DMS79 treated with DMSO at 0.1 percent for 48 hours (cell line): ENCODE measurements around the gene CHST12.
"Not testable (repeated sequence)": the region's sequence is repeated elsewhere in the genome, so short reads cannot be mapped to it uniquely, and the experiment has no call there.

ENCODE experiments used
- DNase-seq: peaks from one replicate; lab custom pipeline; 2025; lab: John Stamatoyannopoulos, UW

The CHST12 gene

DNA sequence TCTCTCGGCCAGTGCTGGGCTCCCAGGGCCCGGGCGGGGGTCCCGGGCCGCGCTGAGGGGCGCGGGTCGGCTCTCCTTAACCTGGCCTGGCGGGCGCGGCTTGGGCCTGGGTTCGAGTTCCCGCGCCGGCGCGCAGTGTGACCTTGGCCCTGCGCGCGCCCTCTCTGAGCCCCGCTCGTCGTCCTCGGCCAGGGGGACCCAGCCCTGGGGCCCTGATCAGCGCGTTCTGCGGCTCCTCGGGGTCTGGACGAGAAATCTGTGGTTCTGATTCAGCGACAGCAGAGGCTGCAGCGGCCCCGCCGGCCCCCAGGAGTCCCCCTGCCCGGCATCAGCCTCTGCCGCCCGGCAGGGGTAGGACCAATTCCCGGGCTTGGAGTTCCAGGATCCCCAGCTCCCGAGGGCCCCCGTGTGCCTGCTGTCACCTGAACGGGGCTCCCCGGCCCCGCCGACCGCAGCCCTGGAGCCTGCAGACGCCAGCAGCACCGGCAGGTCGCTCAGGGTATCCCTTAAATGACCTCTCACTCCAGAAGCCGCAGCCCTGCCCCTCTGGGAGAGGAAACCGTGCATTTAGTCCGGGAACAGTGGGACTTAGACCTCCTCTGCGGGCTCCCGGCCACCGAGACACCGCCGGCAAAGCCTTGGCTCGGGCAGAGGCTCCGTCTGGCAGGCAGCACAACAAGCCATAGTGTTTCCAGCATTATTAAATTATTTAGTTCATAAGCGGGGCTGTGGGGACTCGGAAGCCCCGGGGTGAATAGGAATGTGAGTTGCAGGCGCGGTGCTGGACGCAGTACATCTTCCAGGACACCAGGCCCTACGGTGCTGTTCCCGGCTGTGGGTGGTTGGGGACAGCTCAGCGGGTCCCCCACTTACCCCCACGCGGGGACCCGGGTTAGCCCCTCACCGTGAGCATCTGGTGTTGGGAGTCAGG lies 572 bp downstream of the CHST12 start:
- no peak for DNase-seq

DNA sequence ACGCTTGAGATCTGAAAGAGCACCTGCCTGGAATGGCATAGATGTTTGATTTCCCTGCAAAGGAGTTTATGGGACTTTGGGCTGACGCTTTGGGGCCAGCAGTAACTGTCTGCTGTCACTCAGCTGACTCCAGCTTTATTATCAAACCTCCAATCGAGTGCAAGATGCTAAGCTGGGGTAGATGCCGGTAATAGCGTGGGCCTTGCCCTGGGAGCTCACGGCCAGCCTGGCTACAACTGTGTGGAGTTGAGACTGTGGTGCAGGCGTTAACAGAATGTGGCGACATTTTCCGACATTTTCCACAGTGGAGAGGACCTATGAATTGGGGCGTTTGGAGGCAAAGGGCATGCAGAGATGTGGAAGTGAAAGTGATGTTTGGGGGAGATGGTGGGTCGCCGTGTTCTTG lies 1.3 kb downstream of the CHST12 start:
- no peak for DNase-seq

DNA sequence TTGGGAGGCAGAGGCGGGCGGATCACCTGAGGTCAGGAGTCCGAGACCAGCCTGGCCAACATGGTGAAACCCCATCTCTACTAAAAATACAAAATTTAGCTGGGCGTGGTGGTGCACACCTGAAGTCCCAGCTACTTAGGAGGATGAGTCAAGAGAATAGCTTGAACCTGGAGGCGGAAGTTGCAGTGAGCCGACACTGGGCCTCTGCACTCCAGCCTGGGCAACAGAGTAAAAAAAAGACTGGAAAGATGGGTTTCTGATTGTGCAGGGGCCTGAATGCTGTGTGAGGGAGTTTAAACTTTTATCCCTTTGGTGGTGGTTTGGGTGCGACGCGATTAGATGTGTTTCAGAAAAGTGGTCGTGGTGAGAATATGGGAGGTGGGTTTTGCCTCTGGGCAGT lies 1.8 kb downstream of the CHST12 start:
- DNase-seq = no peak

DNA sequence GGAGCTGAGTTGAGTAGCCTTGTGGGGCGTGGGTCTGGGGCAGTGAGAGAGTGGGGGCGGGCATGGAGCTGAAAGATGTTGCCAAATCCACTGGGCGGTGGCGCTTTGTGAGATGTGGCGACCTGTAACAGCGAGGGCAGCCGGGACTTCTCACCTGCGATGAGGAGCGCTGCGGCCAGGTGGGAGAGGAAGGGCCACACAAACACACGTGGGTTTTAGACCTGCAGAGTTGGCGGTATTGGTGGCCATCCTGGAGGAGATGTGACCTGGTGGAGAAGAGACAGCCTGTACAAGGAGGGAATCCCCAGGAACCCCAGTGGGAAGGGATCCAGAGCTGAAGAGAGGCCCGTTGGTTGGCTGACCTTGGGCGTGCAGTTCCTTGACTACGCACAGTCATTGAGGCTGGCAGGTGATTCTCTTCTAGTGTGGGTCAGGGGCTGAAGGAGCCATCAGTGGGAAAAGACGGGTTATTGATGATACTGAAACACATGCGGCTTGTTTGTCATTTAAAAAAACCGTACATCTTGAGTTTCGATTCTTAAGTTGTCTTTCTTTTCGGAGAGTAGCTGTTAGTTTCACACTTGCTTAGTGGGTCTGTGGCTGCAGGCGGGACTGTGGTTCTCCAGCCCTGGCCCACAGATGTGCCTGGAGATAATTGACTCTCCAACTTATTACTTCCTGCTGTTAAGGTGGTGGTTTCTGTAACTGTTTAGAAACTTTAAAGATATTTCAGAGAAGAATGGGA lies 2.4 kb downstream of the CHST12 start:
- no peak for DNase-seq

DNA sequence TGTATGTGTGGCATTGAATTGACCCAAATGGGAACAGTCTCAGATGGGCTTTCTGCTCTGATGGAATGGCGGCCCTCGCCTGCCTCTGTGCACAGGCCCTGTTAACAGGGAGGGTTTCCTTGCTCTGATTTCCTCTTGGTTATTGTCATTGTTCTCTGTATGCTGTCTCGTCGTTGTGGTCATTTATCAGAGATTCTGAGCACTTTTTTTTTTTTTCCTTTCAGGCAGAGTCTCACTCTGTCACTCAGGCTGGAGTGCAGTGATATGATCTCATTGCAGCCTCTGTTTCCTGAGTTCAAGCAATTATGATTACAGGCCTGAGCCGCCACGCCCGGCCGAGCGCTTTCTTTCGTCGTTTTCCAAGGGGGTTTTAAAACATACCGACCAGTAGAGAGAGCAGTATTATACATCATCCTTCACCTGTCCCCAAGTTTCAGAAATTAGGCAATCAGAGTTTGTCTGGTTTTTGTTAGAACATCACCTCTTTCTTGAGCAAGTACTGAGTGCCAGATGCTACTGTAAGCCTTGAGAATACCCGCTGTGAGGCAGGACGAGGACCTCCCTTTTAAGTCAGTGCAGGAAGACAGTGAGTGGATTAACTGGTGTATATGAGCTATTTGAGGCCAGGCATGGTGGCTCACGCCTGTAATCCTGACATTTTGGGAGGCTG lies 6.5 kb downstream of the CHST12 start:
- no peak for DNase-seq

DNA sequence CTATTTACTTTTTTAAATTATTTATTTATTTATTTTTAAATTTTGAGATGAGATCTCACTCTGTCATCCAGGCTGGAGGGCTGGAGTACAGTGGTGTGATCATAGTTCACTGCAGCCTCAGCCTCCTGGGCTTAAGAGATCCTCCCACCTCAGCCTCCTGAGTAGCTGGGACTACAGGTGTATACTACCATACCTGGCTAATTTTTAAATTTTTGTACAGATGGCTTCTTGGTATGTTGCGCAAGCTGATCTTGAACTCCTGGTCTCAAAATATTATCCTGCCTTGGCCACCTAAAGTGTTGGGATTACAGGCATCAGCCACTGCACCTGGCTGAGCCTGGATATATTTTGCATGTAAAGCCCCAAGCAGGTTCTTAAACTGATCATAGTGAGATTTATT lies 7.6 kb downstream of the CHST12 start:
- DNase-seq = no peak

DNA sequence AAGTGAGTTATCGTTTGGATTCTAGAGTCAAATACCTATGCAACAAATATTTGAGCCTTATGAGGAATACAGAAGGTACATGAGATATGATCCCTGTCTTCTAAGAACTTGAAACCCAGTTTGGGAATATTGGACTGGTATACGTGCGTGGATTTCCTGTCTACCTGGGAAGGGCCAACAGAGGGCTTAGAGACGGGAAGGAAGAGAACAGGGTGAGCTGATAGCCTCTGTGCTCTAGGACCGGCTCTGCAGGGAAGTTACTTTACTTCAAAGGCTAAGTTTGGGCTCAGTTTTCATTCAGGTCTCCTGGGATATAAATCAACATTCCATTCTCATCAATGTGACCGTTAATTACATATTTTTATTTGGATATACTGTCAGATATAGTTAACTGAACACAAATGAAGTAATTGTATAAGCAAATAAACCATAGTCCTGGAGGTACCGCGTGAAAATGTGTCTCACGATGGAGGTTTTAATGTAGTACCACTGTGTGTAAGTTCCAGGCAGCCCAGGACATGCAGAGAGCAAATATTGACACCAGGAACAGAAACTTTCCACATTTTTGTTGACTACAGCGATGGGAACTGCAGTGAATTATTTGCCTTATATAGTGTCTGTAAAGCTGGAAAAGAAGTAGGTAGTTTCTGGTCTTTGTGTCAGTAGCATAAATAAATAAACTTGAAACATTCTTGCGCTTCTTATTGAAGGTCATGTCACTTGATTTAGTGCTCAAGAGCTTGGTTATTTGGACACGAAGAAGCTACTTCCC lies 8.6 kb downstream of the CHST12 start:
- DNase-seq = no peak

DNA sequence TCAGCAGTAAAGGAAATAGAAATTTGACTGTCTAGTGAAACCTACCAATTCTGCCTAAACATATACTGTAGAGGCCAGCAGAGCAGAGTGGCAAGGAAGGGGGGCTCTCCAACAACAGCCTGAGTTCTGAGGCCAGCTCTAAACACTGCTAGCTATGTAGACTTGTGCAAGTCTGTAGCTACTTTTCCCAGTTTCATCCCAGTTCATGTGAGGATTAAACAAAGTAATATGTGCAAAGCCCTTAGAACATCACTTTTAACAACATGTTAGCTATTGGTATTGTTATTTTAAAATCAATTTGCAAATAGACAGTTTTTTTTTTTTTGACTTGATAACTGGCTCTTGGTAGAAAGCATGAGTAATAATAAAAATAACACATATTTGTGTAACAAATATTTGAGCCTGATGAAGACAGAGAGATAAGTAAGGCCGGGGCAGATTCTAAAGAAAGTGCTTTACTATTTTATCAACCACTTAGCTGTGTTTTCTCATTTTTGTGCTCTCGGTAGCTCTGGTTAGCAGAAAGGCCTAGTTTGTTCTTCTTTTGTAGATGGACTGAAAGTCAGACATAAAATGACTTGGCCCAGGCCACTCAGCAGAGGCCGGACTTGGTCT lies 9.3 kb downstream of the CHST12 start:
- DNase-seq = no peak

DNA sequence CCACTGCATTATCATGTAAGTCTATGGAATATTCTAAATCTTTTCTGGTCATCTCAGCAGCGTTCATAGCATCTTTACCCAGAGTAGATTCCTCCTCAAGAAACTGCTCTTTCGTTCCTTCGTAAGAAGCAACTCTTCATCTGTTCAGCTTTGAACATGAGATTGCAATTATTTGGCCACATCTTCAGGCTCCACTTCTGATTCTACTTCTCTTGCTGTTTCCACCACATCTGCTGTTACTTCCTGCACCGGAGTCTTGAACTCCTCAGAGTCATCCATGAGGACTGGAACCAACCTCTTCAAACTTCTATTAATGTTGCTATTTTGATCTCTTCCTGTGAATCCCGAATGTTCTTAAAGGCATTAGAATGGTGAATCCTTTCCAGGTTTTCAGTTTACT lies 12.7 kb downstream of the CHST12 start:
- DNase-seq = no peak

DNA sequence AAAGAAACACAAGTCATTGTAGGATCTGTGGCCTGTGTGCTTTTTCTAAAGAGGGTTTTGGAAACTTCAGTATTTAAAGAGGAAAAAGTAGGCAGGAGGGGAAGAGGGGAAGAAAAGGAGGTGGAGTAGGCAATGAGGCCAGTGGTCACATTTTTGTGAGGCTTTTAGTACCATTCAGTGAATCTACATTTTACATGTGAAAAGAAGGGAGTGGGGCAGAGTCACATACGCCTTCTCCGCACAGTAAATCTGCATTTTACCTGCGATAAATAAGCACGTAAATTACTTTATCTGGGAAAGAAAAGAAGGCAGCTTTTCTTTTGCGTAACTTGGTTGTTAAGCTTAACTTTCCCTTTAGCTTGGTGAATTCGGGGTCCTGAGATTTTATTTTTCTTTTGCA lies 13.2 kb downstream of the CHST12 start:
- no peak for DNase-seq

DNA sequence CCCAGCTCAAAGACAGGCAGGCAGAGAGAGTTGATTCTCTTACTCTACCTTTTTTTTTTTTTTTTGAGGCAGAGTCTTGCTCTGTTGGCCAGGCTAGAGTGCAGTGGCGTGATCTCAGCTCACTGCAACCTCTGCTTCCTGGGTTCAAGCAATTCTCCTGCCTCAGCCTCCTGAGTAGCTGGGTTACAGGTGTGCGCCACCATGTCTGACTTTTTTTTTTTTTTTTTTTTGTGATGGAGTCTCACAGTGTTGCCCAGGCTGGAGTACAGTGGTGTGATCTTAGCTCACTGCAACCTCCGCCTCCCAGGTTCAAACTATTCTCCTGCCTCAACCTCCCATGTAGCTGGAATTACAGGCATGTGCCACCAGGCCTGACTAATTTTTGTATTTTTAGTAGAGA lies 13.8 kb downstream of the CHST12 start:
- not testable (repeated sequence) for DNase-seq

DNA sequence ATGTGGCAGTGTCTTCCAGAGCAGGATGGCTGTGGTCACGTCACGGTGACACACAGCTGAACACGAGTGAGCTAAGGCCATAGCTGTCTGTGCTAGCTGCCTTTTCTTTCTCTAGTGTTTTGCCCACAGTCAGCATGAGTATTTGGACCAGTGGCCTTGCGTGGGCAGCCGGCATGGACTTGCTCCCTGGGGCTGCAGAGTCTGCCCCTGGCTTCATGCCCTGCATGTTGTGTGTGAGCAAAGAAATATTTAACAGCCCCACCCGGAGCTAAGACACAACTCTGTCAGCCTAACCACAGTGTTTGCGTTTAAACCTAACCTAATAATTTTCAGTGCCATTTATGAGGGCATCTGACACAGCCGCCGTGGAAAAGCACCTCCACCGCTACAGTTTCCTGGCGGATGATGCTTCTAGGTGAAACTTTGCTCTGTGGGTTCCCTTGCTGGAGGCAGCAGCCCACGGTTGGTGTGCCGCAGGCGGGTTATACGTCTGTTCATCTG lies 14.6 kb downstream of the CHST12 start:
- no peak for DNase-seq

DNA sequence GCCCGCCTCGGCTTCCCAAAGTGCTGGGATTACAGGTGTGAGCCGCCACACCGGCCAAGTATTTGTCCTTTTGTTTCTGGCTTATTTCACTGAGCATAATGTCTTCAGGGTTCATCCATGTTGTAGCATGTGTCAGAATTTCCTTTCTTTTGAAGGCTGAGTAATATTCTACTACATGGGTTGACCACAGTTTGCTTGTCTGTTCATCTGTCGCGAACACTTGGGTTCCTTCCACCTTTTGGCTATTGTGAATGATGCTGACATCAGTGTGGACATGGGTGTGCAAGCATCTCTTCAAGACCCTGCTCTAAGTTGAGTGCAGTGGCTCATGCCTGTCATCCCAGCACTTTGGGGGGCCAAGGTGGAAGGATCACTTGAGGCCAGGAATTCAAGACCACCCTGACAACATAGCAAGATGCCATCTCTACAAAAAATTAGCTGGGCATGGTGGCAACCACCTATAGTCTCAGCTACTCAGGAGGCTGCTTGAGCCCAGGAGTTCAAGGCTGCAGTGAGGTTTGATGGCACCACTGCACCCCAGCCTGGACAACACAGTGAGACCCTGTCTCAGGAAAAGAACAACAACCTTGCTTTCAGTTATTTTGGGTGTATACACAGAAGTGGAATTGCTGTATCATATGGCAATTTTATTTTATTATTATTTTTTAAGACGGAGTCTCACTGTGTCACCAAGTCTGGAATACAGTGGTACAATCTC lies 17.0 kb downstream of the CHST12 start:
- no peak for DNase-seq

DNA sequence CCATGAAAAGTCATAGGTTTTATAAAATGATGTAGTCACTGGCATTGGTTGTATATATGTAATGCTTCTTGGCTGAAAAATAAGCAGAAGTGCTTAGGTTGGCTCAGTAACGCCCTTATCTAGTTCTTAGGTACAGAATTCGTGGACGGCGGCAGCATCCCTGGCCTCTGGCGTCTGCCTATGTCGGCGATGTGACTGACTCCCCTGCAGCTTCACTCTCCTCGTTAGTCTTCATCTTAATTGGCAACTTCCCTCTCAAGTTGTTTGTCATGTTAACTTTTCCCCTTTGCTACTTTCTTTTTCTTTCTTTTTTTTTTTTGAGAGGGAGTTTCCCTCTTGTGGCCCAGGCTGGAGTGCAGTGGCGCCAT lies 18.5 kb downstream of the CHST12 start:
- no peak for DNase-seq

DNA sequence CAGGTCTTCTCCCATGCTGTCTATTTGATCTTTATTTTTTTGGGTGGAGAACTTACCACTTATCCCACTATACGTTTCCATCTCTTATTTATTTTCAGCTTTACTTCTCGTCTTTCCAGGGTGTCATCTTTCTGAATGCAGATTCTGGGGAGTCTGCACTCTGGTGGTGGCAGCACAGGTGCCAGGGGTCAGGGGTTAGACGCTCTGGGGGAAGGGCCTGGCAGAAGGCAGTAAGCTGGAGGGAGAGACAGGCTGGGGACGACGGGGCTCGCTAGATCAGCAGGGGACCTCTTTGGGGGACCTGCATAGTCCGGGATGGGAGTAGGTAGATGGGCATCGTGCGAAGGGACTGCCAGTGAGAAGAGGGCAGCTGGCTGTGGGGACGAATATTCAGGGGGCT lies 22.3 kb downstream of the CHST12 start:
- no peak for DNase-seq

DNA sequence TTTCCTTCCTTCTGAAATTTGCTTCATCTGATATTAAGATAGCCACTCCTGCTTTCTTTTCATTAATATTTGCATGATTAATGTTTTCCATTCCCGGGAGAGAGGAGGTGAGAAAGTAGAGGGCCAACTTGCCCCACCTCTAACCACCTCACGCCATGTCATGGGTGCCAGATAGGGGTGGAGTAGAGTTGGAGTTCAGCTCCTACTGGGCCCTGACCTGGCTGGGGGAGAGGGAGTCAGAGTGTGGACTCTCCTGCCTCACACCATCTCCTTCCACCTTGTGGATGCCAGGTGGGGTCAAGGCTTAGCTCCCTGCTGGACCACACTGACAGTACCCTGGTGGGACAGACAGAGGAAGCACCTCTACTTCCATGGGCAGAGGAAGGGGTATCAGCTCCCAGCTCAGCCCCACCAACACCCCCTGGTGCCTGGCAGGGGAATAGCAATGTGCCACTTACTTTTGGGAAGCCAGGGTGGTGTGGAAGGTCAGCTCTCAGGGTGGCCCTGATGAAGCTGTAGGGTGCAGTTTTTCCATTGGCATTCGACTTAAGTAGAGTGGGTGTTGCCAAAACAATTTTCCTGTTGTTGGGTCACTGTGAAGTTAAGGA lies 28.0 kb downstream of the CHST12 start:
- no peak for DNase-seq

DNA sequence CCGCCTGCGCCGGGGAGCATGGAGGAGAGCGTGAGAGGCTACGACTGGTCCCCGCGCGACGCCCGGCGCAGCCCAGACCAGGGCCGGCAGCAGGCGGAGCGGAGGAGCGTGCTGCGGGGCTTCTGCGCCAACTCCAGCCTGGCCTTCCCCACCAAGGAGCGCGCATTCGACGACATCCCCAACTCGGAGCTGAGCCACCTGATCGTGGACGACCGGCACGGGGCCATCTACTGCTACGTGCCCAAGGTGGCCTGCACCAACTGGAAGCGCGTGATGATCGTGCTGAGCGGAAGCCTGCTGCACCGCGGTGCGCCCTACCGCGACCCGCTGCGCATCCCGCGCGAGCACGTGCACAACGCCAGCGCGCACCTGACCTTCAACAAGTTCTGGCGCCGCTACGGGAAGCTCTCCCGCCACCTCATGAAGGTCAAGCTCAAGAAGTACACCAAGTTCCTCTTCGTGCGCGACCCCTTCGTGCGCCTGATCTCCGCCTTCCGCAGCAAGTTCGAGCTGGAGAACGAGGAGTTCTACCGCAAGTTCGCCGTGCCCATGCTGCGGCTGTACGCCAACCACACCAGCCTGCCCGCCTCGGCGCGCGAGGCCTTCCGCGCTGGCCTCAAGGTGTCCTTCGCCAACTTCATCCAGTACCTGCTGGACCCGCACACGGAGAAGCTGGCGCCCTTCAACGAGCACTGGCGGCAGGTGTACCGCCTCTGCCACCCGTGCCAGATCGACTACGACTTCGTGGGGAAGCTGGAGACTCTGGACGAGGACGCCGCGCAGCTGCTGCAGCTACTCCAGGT lies 29.7 kb downstream of the CHST12 start:
- no peak for DNase-seq

DNA sequence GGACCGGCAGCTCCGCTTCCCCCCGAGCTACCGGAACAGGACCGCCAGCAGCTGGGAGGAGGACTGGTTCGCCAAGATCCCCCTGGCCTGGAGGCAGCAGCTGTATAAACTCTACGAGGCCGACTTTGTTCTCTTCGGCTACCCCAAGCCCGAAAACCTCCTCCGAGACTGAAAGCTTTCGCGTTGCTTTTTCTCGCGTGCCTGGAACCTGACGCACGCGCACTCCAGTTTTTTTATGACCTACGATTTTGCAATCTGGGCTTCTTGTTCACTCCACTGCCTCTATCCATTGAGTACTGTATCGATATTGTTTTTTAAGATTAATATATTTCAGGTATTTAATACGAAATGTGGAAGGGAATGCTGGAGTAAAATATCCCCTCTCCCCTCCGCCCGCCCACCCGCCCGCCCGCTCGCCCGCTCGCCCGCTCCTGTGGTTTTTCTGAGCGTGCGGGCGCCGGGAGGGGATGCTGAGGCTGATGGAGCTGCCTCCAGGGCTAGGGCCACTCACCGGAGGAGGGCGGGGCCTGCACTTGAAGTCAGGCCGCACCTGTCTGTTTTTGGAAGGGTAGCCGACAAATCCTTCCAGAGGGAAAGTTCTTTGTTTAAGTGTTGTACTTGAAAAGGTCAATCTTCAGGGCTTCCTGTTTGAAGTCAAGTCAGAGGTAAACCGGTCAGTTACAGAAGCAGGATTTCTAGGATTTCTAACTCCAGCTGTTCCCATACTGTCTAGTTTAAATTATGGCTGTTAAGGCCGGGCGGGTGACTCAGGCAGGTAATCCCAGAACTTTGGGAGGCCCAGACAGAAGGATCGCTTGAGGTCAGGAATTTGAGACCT lies 30.5 kb downstream of the CHST12 start:
- no peak for DNase-seq

DNA sequence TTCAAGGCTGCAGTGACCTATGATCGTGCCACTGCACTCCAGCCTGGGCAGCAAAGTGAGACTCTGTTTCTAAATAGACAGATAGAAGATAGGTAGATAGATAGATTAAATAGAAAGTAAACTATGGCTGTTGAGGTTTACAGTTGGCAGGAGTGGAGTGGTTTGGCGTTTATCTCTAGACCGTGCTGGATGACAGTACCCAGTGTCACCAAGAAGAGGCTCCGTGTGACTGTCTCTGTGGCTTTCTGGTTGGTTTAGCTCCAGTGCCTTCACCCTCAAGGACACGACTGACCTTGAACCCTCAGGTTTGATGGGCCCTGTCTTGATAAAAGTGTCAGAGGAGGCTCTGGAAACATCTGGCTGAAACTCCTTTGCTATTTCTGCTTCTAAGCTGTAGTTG lies 31.7 kb downstream of the CHST12 start:
- DNase-seq = no peak
